IPS-NIHi7 (cell line): ENCODE results near the gene MAD1L1.

Experiments
- DNase-seq: peaks from one replicate; pipeline ENCODE4 v3.0.0; 2012; ENCODE audit warnings: mixed read lengths; ENCODE audit errors: extremely low spot score

The MAD1L1 gene

DNA sequence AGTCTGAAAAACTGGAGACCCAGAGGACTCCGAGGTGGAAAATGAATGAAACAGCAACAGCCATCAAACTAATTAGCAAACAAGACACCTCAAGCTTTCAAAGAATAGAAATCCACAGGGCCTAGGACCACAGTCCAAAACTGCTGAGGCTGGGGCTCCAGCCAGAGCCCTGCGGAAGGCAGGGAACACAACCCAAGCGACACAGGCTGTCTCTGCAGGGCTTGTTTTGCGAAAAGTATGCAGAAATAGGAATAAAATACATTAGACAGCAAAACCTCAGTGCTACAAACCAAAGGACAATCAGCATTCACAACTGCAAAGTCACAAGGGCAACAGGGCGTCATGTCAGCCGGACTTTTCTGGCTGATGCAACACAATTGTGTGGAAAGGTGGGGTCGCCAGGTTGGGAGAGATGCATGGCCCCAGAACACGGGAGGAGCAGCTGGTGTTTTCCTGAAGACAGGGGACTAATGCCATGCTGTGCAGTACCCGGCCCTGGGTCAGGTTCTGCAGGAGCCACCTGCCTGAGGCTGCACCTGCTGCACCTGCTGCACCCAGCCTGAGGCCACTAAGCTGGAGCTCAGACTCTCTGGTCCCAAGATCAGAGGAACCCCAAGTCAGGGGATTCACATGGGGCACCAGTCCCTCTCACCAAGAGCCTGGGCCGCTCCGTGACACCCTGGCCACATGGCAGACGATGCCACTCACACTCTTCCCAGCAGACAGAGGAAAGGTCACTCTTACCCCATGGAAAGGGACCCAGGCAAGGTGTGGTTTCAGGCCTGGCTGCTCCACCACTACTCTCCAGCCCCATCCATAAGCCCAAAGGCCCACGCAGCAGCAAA, 74.2 kb downstream of the MAD1L1 start:
- DNase-seq = no peak

DNA sequence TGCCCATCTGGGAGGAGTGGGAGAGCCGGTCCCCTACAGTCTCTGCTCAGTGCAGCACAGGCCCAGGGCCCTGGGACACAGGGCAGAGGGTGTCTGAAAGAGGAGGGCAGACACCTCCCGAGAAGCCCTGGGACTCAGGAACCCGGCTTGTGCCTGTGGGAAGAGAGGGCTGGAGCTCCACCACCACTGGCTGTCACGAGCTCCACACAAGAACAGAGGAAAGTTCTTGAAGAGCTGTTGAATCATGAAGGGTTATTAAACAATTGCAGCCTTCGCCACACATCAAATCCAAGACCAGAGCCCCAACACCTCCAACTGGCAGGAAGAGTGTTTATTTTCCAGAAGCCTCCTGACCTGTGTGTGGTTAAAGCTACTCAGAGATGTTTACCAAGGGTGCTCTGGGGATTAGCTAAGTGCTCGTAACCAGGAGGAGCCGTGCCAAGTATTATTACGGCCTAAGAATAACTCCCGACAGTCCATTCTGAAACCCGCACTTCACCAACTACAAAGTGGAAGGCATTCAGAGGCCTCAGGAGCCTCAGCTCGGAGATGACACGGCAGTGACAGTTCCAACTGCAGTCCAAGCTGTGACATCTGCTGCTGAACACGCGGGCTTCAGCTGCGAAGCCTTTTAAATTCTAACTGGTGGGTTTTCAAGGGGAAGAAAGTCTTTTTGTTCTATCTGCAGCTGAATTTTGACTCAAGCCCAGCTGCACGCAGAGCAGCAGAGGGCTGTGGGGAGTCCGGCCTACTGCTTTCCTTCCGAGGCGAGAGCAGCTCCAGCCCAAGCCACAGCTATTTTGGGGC, 75.1 kb downstream of the MAD1L1 start:
- no peak for DNase-seq

DNA sequence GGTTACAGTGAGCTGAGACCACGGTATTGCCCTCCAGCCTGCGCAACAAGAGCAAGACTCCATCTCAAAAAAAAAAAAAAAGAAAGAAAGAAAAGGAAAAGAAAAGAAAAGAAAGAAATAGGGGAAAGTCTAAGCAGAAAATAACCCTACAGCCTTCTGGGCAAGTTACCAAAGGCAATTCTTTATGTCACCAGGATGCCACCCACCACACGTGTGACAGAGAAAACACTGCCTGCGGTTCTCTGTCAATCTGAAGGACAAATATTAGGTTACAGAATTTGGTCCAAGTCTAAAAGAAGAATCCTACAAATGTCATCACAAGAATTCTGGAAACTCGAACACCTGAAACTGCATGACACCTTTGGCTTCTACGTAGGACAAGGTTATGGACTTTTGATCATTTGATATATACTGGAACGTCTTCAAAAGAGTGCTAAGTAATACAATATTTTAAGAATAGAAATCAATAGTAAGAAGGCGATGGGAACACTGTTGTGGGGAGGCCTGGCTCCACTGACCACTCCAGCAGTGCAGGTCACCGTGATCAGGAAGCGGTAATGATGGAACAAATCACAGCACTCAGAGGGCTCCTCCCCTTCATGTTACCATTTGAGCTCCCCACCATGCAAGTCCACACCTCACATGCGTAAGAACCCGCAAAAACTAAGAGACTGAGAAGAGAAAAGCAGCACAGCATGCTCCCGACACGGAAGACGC, 75.8 kb downstream of the MAD1L1 start:
- DNase-seq = no peak

DNA sequence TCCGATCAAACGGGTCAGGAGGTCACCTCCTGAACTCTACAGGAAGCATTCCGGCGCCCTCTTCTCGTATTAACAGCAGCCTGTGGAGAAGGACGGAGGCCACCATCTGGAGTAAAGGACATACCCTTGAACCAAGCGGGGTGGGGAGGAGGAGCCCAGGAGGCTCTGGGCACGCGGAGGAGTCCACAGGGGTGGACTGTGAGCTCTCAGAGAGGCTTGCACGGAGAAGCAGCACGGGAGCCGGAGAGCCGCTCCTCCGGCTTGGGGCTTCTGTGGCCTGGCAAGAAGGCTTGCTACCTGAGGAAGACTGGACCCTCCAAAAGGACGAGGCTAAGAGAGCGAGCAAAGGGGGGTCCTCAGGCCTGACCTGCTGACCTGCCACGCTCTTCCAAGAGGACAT, 77.9 kb downstream of the MAD1L1 start:
- DNase-seq = no peak

DNA sequence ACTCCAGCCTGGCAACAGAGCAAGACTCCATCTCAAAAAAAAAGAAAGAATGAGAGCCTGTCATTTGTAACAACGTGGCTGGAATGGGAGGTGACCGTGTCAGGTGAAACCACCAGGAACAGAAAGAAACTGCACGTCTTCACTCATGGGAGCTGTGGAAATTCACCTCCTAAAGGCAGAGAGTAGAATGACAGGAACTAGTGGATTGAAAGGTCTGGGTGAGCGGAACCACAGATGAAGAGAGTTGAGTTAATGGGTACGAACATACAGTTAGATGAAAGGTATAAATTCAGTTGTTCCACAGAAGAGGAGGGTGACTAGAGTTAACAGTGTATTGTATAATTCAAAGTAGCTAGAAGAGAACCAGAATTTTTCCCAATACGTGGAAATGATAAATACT, 78.6 kb downstream of the MAD1L1 start:
- no peak for DNase-seq

DNA sequence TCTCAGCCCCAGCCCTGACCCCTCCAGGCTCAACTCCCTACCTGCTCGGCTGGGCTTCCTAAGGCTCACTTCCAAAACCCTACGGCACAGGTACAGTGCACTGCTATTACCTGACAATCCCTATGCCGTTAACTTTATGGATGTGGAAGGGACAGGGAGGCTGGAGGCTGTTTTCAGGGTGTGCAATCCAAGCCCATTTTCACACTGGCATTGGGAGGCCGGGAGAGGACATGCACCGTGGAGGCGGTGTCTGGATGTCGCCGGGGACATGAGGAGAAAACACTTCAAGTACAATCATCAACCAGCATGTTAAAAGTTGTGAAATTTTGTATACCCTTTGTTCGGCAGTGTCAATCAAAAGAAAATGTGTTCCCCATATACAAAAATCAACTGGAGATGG, 80.1 kb downstream of the MAD1L1 start:
- no peak for DNase-seq

DNA sequence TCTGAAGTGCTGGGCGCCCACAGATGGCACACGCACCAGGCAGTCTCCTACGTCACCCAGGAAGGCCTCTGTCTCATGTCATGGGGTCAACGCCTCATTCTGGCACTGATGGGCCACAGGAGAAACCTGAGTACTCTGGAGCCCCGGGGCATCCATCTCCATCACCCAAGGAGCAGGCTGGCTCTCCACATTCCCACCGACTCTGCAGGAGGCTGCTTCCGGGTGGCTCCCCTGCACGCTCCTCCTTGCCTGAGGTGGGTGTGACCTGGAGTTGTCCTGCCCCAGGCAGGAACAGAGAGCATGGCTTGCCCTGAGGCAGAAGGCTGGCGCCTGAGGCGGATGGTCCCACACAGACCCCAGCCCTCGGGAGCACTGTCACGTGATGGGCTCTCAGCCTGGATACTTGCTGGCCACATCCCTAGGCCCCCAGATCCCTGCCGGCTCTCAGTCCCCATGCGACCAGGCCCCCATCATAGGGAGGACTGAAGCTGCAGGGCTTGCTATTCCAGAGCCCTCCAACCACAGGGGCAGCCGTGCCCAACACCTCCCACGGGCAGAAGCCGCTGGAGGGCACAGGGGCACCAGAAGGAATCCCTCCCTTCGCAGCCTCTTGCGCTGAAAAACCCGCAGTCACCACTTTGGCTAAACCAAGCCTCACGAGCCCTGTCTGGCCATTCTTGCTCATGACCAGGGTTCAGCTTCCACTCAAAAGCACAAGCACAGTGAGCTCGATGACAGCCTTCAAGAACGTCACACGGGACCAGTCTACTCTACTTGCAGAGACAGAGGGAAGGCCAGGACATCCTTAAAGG, 80.7 kb downstream of the MAD1L1 start:
- no peak for DNase-seq

DNA sequence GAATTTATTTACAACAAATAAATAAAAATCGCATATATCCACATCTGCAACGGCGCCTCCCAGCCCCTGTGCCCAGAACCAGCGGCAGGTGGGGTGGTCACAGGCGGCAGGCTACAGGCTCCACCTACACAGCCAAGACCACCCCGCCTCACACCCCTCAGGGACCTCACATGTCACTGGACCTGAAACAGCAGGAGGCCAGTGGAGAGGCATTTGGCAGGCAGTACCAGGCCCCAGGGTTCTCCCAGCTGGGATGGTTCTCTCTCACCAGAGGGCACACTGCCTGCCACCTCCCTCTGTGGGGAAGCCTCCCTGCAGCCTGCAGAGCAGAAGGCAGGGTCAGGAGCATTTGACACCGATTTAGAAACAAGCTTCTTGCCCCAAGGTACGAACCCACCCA, 81.5 kb downstream of the MAD1L1 start:
- DNase-seq = no peak

DNA sequence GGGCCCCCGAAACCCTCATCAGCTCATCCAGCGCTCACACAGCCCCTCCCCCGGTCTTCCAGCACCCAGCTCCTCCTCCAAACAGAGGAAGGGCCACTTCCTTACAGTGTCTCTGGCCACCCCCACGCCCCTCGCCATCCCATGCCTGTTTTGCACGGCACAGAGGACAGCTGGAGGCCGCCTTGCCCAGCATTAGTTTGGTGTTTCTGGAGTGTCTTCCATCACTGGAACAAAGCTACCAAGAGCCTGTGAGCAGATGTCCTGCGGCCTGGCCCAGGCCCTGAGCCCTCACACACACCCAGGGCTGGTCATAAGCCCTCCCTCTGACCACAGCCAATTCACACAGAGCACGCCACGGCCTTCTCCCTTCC, 82.3 kb downstream of the MAD1L1 start:
- no peak for DNase-seq

DNA sequence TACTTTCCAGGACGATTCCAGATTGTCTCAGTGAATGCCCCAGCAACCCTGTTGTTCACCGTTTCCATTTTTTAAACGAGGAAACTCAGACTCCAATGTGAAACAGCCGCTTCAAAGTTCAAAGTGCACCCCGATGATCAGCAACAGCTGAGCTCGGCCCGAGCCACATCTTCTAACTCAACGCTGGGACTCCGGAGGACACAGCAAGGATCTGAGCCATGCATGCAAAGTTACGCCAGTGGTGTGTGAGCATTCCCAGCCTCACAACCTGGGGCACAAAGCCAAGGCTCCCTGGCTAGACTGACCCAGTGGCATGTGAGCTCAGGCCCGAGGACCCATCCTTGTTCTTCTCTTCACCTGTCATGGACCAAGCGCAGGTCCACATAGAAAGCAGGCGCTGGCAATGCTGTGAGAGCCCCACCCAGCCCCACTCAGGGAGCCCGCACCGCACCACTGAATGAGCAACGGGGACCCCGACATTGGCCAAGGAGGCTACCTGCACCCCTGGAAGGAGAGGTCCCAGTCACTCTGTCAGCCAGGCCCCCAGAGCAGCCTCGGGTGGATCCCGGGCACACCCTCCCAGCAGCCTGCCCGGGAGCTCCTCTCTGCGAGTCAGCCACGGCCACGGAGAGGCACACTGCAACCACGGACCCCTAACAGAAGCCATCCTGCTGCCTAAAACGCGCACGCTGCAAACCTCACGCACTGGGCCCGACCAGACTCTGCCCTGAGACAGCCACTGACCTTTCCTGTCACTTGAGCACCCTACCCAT, 82.9 kb downstream of the MAD1L1 start:
- DNase-seq = no peak

DNA sequence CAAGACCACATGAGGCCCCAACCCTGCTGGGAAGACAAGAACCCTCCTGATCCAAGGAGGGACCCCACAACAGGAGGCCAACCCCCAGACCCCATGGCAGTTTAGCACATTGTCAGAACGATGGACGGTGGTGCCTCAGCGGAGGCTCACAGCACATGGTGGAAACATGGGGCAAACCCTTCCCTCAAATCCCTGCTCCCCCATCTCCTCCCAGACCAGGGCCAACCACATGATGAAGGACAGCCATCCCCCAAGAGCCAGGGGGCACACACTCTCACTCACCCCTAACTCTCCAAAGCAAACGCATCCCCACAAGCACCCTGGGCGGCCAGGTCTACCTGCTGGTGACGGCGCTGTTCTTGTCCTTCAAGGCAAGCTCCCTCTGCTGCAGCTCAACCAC, 83.9 kb downstream of the MAD1L1 start:
- DNase-seq = no peak

DNA sequence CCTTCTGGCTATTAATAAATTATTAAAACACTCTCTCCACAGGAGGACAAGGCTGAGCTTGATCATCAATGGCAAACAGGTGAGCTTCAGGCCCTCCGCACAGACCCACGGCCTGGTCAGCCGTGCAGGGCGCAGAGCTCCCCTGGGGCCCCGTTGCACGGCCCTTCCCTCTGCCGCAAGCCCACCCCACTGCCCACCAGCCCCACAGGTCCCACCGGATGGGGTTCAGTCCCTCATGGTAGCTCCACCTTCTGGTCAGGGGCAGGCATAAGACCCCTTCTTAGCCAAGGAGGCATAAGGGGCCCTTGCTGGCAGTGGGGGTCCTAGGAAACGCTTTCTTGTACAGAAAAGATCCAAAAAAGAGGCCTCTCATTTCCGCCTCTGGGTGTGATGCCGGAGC, 84.6 kb downstream of the MAD1L1 start:
- DNase-seq = peak; percentile 45

DNA sequence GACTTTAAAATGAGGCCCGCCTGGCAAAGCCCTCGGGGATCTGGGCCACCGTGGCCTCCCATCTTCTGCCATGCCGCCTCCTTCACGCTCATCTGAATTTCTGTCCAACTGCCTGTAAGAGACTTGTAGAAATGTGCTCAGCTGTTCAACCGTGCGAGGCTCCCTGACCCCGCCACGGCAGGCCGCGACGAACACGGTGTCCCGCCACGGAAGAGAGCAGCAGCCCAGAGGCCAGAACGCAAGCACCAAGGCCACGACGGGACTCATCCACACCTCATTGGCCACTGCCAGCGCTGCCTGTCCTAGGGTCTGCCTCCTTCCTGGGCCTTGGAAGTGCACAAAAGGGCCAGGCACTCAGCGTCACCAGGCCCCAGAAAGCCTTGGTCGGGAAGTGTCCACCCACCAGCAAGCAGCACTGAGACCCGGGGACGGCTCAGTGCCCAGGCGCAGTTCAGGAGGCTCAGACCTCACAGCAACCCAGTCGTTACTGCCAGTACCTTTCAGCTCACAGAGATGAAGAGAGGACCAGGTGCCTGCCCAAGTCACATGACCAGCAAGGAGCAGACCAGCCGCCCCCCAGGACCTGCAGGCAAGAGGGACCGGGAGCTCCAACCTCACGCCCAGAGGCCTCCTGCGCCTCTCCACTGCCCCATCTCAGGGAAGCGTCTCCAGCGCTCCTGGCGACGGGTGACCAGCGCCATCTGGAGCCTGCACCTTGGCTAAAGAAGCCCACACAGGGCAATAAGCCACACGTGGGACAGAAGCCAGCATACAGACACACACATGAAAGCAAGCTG, 85.9 kb downstream of the MAD1L1 start:
- no peak for DNase-seq

DNA sequence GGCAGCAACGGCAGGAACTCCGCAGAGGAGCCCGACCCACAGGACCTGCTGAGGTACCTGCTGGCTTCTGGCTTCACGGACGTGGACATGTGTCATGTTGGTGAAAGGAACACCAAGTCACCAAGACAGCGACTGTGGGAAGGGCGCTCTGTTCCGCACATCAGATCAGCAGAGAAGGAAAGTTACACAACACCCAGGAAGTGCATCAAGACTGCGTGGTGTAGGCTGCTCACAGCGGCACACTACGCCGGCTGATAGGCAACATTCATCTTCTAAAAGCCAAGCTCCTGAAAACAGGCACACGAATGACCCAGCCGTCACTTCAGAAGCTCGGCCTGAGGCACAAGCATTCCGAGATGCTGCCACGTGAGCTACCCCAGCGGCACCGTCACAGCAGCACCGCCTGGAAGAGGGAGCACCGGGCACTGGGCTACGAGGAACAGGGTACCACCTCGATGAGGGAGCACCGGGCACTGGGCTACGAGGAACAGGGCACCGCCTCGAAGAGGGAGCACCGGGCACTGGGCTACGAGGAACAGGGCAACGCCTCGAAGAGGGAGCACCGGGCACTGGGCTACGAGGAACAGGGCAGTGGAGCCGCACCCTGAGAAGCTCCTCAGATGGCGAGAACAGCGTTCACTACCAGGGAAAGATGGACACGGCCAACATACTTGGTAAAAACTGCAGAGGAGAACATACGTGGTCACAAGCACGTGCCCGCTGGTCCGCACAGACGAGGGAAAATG, 86.7 kb downstream of the MAD1L1 start:
- no peak for DNase-seq

DNA sequence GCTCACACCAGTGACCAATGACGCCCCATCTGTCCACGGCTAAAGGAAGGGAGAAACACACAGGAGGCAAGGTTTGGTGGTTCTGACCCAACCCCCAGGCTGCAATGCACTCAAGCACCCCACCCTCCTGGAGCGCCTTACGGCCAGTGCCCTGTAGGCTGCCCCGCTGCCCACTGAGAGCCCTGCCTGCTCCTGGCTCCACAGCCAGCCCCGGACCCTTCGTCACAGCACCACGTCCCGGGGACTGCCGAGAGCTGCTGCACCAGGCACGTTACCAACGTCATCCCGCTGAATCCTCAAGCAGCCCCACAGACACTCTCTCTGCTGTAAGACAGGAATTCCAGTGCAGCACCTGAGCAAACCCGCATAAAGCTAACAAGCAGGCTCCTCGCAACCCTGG, 87.8 kb downstream of the MAD1L1 start:
- DNase-seq = no peak

DNA sequence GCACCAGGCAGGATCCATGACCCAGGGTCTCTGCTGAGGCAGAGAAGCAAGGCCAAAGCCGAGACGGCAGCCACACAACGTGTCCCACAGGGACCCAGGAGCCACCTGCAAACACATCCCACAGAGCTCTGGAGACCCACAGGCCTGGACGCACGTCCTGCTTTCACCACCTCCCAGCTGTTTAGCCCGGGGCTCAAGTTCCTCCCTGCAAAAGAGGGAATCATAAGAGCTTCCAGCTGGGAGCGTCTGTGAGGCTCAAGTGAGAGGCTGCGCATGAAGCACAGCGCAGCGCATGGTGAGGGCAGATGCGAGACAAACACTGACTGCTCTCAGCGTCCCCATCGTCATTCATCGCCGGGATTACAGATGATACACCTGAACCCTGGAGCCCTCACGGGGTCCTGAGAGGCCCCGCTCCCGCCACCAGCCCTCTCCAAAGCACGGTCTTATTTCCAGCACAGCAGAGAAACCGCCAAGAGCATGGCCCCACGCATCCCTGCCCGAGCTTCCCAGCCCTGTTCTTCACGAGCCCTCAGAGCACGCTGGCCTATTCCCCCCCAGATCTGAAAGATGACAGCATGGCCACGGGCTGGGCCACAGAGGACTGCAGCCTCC, 88.7 kb downstream of the MAD1L1 start:
- no peak for DNase-seq

DNA sequence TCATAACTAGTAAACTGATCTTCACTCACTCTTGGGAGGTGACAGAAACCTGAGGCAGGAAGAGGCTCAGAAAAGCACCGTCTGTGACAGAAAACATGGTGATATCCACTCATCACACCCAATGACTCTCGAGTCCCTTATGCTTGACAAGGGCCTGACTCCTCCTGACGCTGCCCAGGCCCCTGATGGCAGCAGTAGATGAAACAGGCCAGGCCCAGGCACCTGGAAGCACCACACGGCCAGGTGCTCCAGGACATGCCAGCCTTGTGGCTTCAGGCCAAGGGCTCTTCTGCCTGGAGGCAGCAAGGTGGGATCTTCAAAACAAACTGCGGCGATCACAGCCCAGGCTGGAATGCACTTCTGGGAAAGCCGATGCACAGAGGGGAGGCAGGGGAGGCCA, 89.3 kb downstream of the MAD1L1 start:
- no peak for DNase-seq

DNA sequence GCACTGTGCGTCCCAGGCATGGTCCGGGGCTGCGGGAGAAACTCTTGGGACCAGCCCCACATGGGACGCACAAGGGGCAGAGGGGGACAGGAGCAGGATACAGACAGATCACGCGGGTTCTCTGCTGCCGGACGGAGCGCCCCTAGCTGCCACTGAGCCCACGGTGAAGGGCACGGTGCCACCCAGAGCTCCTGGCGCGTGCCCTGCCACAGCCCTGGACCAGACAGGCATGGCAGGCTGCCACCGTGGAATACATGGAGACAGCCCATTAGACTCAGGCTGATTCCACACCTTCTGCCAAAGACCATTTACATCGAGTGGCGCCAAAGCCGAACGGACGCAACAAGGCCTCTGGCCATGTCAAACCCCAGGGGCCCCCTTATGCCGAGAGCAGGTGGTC, 90.4 kb downstream of the MAD1L1 start:
- no peak for DNase-seq

DNA sequence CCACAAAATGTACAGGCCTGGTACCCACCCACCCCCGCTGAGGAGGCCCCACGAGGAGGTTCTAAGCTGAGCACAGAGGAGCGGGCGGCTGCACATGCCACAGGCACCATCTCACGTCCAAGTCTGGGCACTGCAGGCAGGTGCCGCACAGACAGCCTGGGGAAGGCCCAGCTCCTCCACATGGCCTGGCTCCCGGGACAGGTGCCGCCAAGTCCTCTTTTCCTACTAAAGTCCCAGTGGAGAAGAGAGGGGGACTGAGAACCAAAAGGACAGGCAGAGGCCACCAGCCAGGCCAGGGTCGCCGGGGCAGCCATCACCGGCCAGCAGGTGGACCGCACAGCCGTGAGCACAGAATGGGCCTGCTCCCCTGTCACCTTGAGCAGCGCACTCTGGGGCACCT, 91.1 kb downstream of the MAD1L1 start:
- DNase-seq = no peak
